Liver (tissue), 9 donors: Measurements from ENCODE around the gene MYOM1. TPM values are rescaled to one million over a fixed set of nuclear protein-coding genes. Genes with fewer than 3 reads are reported as not detected.

Source experiments
- DNase-seq: peaks from one replicate; pipeline ENCODE4 v3.0.0-alpha.2; 2017; ENCODE audit warnings: low spot score
- H3K27ac ChIP-seq, 2 donors: one replicate each; pipeline ENCODE4 v1.7.0; 2013; ENCODE audit warnings: inconsistent platforms in 2 of 2, low read length in 2 of 2, control low read depth in 1 of 2, low read depth in 1 of 2, mild to moderate bottlenecking in 1 of 2
- H3K27me3 ChIP-seq, 4 donors: one replicate each; pipeline versions ENCODE4 v1.6.1 to v1.7.0; 2013; ENCODE audit warnings: low read length in 3 of 4, inconsistent platforms in 1 of 4, mild to moderate bottlenecking in 1 of 4, moderate library complexity in 1 of 4; ENCODE audit not compliant: control insufficient read depth in 4 of 4, insufficient read depth in 4 of 4
- H3K36me3 ChIP-seq, 4 donors: one replicate each; pipeline versions ENCODE4 v1.6.1 to v1.7.0; 2013; ENCODE audit warnings: low read length in 3 of 4, mild to moderate bottlenecking in 3 of 4, low read depth in 1 of 4, moderate library complexity in 1 of 4; ENCODE audit not compliant: control insufficient read depth in 4 of 4, insufficient read depth in 3 of 4
- H3K4me1 ChIP-seq, 4 donors: one replicate each; pipeline versions ENCODE4 v1.6.1 to v1.7.0; 2013; ENCODE audit warnings: low read length in 3 of 4, mild to moderate bottlenecking in 3 of 4, moderate library complexity in 1 of 4; ENCODE audit not compliant: control insufficient read depth in 4 of 4, insufficient read depth in 4 of 4
- H3K4me3 ChIP-seq, 3 donors: one replicate each; pipeline versions ENCODE4 v1.6.1 to v1.7.0; 2013; ENCODE audit warnings: low read length in 3 of 3, control low read depth in 1 of 3, low read depth in 1 of 3, mild to moderate bottlenecking in 1 of 3
- H3K9ac ChIP-seq, 2 donors: one replicate each; pipeline ENCODE4 v1.7.0; 2013; ENCODE audit warnings: low read length in 2 of 2, mild to moderate bottlenecking in 2 of 2, moderate library complexity in 2 of 2, control low read depth in 1 of 2, low read depth in 1 of 2
- H3K9me3 ChIP-seq, 4 donors: one replicate each; pipeline versions ENCODE4 v1.6.1 to v1.7.0; 2013; ENCODE audit warnings: low read length in 3 of 4; ENCODE audit not compliant: control insufficient read depth in 4 of 4
- CTCF ChIP-seq: fragments of 150-350 bp; IDR thresholded peaks from 2 replicates; pipeline ENCODE4 v1.5.1; 2017; ENCODE audit warnings: improper control_type of control experiment, low read depth, low read length; ENCODE audit not compliant: missing input control
- HNF4A ChIP-seq, 2 donors: conservative IDR thresholded peaks; 2 replicates each; pipeline ENCODE4 v1.6.1; 2016; ENCODE audit warnings: antibody characterized with exemption in 2 of 2, mild to moderate bottlenecking in 2 of 2
- MAX ChIP-seq: IDR thresholded peaks from 2 replicates; pipeline ENCODE4 v1.6.1; 2016; ENCODE audit warnings: antibody characterized with exemption
- NR2F2 ChIP-seq: IDR thresholded peaks from 2 replicates; pipeline ENCODE4 v1.6.1; 2016; ENCODE audit warnings: antibody characterized with exemption
- REST ChIP-seq: IDR thresholded peaks from 2 replicates; pipeline ENCODE4 v1.6.1; 2016; ENCODE audit warnings: antibody characterized with exemption, mild to moderate bottlenecking
- RXRA ChIP-seq, 2 donors: IDR thresholded peaks; 2 replicates each; pipeline ENCODE4 v1.6.1; 2017 to 2018; ENCODE audit warnings: antibody characterized with exemption in 2 of 2, mild to moderate bottlenecking in 1 of 2
- TAF1 ChIP-seq: conservative IDR thresholded peaks from 2 replicates; pipeline ENCODE4 v1.6.1; 2016; ENCODE audit warnings: antibody characterized with exemption, mild to moderate bottlenecking
- WGBS: extraction: QIAGEN DNeasy Blood & Tissue Kit; methylation state at CpG from one replicate; pipeline ENCODE4 v1.1.7; 2013; 5-methylcytosine and 5-hydroxymethylcytosine counted together
- polyA plus RNA-seq, 2 donors: library from polyadenylated mRNA; stranded (reverse) in 1 of 2; unstranded in 1 of 2; fragments of 200-250 nt in 1 of 2; fragments of >200 nt in 1 of 2; fragmentation: Nextera tagmentation in 1 of 2; extraction: Ambion mirVana in 1 of 2; gene quantifications; one replicate each; pipeline versions ENCODE4 v1.2.1 to v1.2.3, GENCODE V29; 2013 to 2015
- total RNA-seq, 2 donors: library from RNA; depleted of rRNA; stranded (reverse); fragments of >200 nt; gene quantifications; one replicate each; pipeline ENCODE4 v1.2.3, GENCODE V29; 2014
- donor health status: healthy.
- donor health status: healthy.
- donor health status: healthy.
- donor health status: healthy.
- donor health status: healthy.

The MYOM1 gene
- total and polyA plus RNA-seq, 4 donors, result 10.1 to 48.4 (median 21.3) TPM

GRCh38 chr18:3192286-3192685 is 27.5 kb downstream of the MYOM1 start (continued):
- TF ChIP-seq REST, result no peak
- TF ChIP-seq TAF1, result no peak
- no peak for TF ChIP-seq CTCF

- TF ChIP-seq REST, result no peak
- no peak for TF ChIP-seq CTCF
- TF ChIP-seq MAX, result no peak
- TF ChIP-seq RXRA (IDR thresholded peaks at IDR 0.05), result no peak
- TF ChIP-seq TAF1, result no peak
- no peak for TF ChIP-seq NR2F2
- TF ChIP-seq HNF4A (conservative IDR thresholded peaks at IDR 0.05), result no peak
Observed at GRCh38 chr18:3190610-3191009, 29.2 kb downstream of the MYOM1 start.

More at GRCh38 chr18:3190610-3191009, 29.2 kb downstream of the MYOM1 start:
- Histone ChIP-seq H3K4me1 (peaks cover 0 to 11% (median 3%) of the 10 kb centered on the region in 4 donors), H3K27me3 (no peaks in the 10 kb centered on the region), H3K27ac (no peak overlapping the region), H3K9me3 (no peaks in the 10 kb centered on the region), H3K9ac (no peak overlapping the region), H3K4me3 (no peak overlapping the region), H3K36me3 (peaks cover 0 to 4% (median 2%) of the 10 kb centered on the region in 4 donors)
- DNase-seq, result no peak
- 93% methylated on average over 2 of the region's 2 CpGs for WGBS
